Transverse colon (tissue), 4 donors: Measurements from ENCODE around the gene OFD1. TPM values are rescaled to one million over a fixed set of nuclear protein-coding genes. Genes with fewer than 3 reads are reported as not detected.

Source experiments
- DNase-seq: peaks from one replicate; pipeline ENCODE4 v3.0.0-alpha.2; 2019
- H3K27ac ChIP-seq, 4 donors: fragments of 200-600 bp; sonication (generic); 2 replicates each; pipeline ENCODE4 v1.5.1; 2016 to 2018; ENCODE audit warnings: inconsistent platforms in 4 of 4
- H3K27me3 ChIP-seq: fragments of 200-600 bp; sonication (generic); 2 replicates; pipeline ENCODE4 v1.5.1; 2017; ENCODE audit warnings: inconsistent platforms
- H3K36me3 ChIP-seq, 4 donors: fragments of 200-600 bp; sonication (generic); 2 replicates each; pipeline ENCODE4 v1.5.1; 2017 to 2019; ENCODE audit warnings: inconsistent platforms in 4 of 4
- H3K4me1 ChIP-seq, 4 donors: fragments of 200-600 bp; sonication (generic); 2 replicates each; pipeline ENCODE4 v1.5.1; 2017 to 2020; ENCODE audit warnings: inconsistent platforms in 4 of 4
- H3K4me3 ChIP-seq, 4 donors: fragments of 200-600 bp; sonication (generic); 1 replicate in 1 of 4; 2 replicates in 3 of 4; pipeline versions ENCODE4 v1.5.1 to v1.6.1; 2017 to 2019; ENCODE audit warnings: inconsistent platforms in 4 of 4
- H3K9me3 ChIP-seq, 2 donors: fragments of 200-600 bp; sonication (generic); 2 replicates each; pipeline ENCODE4 v1.5.1; 2017 to 2019; ENCODE audit warnings: inconsistent platforms in 2 of 2
- EP300 ChIP-seq: sonication (generic); formaldehyde crosslinking; IDR thresholded peaks from one replicate; pipeline ENCODE4 v1.6.1; 2017; ENCODE audit warnings: antibody characterized with exemption, low read depth
- POLR2A ChIP-seq: fragments of 450-650 bp; IDR thresholded peaks from one replicate; pipeline ENCODE4 v1.6.1; 2016; ENCODE audit warnings: antibody characterized with exemption, mild to moderate bottlenecking, moderate library complexity
- POLR2AphosphoS5 ChIP-seq, 3 donors: sonication (generic); formaldehyde crosslinking; IDR thresholded peaks; one replicate each; pipeline ENCODE4 v1.6.1; 2016; ENCODE audit warnings: antibody characterized with exemption in 3 of 3
- whole genome bisulfite sequencing, 2 donors: methylation state at CpG; one replicate each; pipeline ENCODE4 v1.1.5; 2018; ENCODE audit warnings: low coverage in 1 of 2; 5-methylcytosine and 5-hydroxymethylcytosine counted together
- in situ Hi-C, 4 donors: fragments of 200-750 bp; cut with MboI; loops; one replicate each; pipeline versions ENCODE4 v1.15.0 to v1.15.1; 2017; ENCODE audit warnings: low sequenced_read_pairs in 3 of 4, low pct_ligation_motif_present in 1 of 4, low pct_unique_long_range_greater_than_20kb in 1 of 4
- intact Hi-C: fragments of 100-400 bp; cut with DNase I; formaldehyde crosslinking; loops from one replicate; pipeline ENCODE4 v1.15.1; 2023; ENCODE audit warnings: low total_unique reads
- total RNA-seq, 4 donors: library from RNA; depleted of rRNA; stranded (reverse); fragments of >200 nt; gene quantifications; one replicate each; pipeline ENCODE4 v1.1.0, GENCODE V29; 2016
- TF ChIP-seq, protein P1 (sequence below), 5 experiments: fragments of 200-600 bp in 3 of 5; fragments of 450-650 bp in 2 of 5; sonication (generic) in 3 of 5; IDR thresholded peaks; 1 replicate in 2 of 5; 2 replicates in 3 of 5; pipeline ENCODE4 v1.5.1; 2016 to 2017; ENCODE audit warnings: antibody characterized with exemption in 5 of 5, inconsistent platforms in 3 of 5, mild to moderate bottlenecking in 2 of 5, moderate library complexity in 1 of 5

The OFD1 gene
- total RNA-seq, 4 donors from 2014 or later = 27.2 to 184 (median 62.8) TPM

DNA sequence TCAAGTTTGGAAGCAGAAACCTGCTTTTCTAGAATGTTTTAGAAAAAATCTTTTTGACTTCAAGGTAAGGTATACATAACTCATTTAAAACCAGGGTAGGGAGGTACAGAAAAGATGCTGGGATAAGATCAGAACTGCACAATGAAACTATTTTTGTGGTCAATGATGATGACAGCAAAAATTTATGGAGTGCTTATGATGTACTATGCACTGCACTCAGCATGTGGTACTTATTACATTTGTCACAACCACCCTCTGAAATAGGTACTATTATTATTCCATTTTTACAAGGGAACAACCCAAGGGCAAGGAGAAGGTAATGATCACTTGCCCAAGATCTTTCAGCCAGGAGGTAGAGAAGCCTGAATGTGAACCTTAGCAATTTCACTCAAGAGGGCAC lies 74.3 kb downstream of the OFD1 start:
- intact Hi-C loops = no loop called here
- H3K9me3 ChIP-seq = no peaks in the 10 kb centered on the region
- no peak for TF ChIP-seq POLR2AphosphoS5 (IDR thresholded peaks at IDR 0.05)
- TF ChIP-seq, protein P1, sequence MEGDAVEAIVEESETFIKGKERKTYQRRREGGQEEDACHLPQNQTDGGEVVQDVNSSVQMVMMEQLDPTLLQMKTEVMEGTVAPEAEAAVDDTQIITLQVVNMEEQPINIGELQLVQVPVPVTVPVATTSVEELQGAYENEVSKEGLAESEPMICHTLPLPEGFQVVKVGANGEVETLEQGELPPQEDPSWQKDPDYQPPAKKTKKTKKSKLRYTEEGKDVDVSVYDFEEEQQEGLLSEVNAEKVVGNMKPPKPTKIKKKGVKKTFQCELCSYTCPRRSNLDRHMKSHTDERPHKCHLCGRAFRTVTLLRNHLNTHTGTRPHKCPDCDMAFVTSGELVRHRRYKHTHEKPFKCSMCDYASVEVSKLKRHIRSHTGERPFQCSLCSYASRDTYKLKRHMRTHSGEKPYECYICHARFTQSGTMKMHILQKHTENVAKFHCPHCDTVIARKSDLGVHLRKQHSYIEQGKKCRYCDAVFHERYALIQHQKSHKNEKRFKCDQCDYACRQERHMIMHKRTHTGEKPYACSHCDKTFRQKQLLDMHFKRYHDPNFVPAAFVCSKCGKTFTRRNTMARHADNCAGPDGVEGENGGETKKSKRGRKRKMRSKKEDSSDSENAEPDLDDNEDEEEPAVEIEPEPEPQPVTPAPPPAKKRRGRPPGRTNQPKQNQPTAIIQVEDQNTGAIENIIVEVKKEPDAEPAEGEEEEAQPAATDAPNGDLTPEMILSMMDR (IDR thresholded peaks at IDR 0.05) = no peak
- no peak for TF ChIP-seq POLR2A
- TF ChIP-seq EP300 = no peak

DNA sequence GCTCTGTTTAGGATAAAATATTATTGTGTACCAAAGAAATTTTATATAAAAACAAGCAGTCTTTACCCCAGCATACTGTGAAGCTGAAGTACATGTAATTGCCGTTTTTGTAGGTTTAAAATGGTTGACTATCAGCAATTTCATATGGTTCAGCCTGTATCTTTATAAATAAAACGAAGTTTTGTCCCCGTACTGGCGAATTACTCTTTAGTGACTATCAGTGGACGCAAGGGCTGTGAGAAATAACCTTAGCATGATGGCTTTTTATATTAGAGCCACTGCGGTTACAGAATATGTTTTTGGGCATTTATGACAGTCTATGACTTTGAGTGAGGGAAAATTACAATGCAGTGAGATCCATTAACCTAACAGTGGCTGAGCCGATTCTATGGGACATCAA lies 81.1 kb downstream of the OFD1 start:
- in situ Hi-C loops (no loop called here), intact Hi-C loops (no loop called here)
- Histone ChIP-seq H3K9me3 (no peaks in the 10 kb centered on the region), H3K4me3 (no peak overlapping the region), H3K4me1 (no peaks in the 10 kb centered on the region), H3K36me3 (no peaks in the 10 kb centered on the region), H3K27me3 (no peaks in the 10 kb centered on the region), H3K27ac (no peak overlapping the region)
- DNase-seq = no peak
- TF ChIP-seq POLR2AphosphoS5 (IDR thresholded peaks at IDR 0.05) = no peak
- TF ChIP-seq POLR2A = no peak
- no peak for TF ChIP-seq EP300
- TF ChIP-seq, protein P1 (IDR thresholded peaks at IDR 0.05) = no peak
- 74 to 91% methylated on average over 5 to 7 of the region's 7 CpGs for WGBS, 2 donors

More for the DNA sequence above, 74.3 kb downstream of the OFD1 start:
- DNase-seq = no peak
- no peak overlapping the region for H3K4me3 ChIP-seq
- in situ Hi-C loops = no loop called here
- no peaks in the 10 kb centered on the region for H3K4me1 ChIP-seq
- H3K36me3 ChIP-seq = no peaks in the 10 kb centered on the region
- no peak overlapping the region for H3K27ac ChIP-seq
- H3K27me3 ChIP-seq = no peaks in the 10 kb centered on the region

DNA sequence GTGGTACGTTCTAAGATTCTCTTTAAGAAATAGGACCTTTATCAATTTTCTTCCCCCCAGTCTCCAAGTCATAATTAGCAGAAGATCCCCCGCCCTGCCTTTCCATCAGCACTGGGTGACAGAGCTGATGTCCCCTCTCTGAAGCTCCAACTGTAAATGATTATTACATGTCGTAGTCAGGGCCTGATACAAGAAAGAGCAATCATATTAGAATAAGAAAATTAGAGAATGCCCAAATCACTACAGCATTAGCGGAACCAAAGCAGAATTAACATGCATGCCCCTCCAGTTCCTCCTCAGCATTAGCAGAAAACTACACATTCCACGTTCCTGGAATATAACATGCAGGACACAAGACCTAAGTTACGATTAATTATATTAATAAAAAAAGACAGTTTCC lies 81.6 kb downstream of the OFD1 start:
- 83 to 86% methylated on average over 2 to 6 of the region's 6 CpGs for WGBS, 2 donors
- in situ Hi-C loops (no loop called here), intact Hi-C loops (no loop called here)
- H3K4me1 ChIP-seq = no peaks in the 10 kb centered on the region
- no peak overlapping the region for H3K4me3 ChIP-seq
- H3K9me3 ChIP-seq = no peaks in the 10 kb centered on the region
- H3K36me3 ChIP-seq = no peaks in the 10 kb centered on the region
- no peaks in the 10 kb centered on the region for H3K27me3 ChIP-seq
- TF ChIP-seq, protein P1 (IDR thresholded peaks at IDR 0.05) = no peak
- TF ChIP-seq POLR2A (no peak), POLR2AphosphoS5 (IDR thresholded peaks at IDR 0.05) (no peak), EP300 (no peak)
- DNase-seq = no peak
- no peak overlapping the region for H3K27ac ChIP-seq

DNA sequence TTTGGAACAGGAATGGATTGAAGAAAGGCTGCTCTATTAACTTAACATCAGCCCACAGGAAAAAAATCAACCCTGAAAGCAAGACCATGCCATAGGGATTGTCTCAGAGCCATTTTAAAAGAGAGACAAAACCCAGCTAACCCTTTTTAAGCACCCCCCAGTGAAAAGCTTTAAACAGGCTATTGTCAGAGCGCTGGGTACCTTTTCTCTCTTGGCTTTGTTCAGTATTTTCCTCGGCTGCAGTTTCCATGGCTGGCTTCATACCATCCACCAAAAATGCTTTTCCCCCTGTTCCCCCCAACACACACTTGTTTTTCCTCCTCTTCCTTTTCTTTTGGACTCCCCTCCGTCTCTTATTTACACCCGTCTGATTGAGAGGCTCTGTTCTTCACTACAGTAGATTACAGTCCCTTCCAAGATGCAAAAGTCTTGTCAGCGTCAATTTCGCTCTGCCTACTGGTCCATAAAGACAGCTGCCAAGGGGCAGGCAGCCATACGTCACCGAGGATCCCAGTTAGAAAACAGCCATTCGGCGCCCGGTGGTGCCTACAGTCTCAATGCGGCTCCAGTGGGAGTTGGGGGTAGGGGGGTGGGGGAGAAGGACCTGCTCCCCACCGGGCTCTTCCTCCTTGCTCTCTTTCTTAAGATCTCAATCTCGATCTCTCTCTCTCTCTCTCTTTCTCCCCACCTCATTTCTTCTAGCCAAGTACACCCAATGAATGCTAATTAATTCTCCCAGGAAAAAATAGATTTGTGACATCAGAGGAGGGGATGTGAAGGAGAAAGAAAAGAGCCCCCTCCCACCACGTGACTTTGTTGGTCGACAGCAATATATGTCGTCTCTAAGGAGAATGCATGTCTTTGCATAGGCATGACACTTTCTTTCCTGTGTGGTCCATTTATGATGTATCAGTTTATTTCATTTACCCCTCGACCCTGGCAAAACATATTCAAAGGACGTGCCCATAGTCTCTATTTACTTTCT lies 82.4 kb downstream of the OFD1 start, which contains the start of gene GPM6B:
Gene GPM6B, minus strand, starts transcription at position 451 of the 985 bp plus-strand sequence. Its CDS starts 189 bp downstream, at position 262.
- Histone ChIP-seq H3K4me1 (no peaks in the 10 kb centered on the region), H3K9me3 (no peaks in the 10 kb centered on the region), H3K27ac (no peak within 1 kb of the TSS), H3K36me3 (no peaks in the 10 kb centered on the region), H3K27me3 (no peaks in the 10 kb centered on the region), H3K4me3 (no peak within 1 kb of the TSS)
- in situ Hi-C loops (no loop called here), intact Hi-C loops (no loop called here)
- TF ChIP-seq EP300 (no peak), POLR2AphosphoS5 (IDR thresholded peaks at IDR 0.05) (no peak), POLR2A (no peak)
- TF ChIP-seq, protein P1 (IDR thresholded peaks at IDR 0.05) = no peak
- no peak for DNase-seq
- 40 to 43% methylated on average over 5 to 19 of the region's 19 CpGs for WGBS, 2 donors

Other genes starting within 250 kb of the OFD1 start
- not detected for gene EGFL6, start 165.1 kb upstream of the OFD1 start, total RNA-seq
- gene TCEANC, start 81.6 kb upstream of the OFD1 start, total RNA-seq = 1 to 10 TPM in 3 of 4 donors, under 1 TPM in 1; 0.20 to 9.1 (median 3.7) TPM
- 10 to 100 TPM in 2 of 4 donors, 1 to 10 TPM in 2; 4.8 to 34.7 (median 17.0) TPM for gene RAB9A, start 45.6 kb upstream of the OFD1 start, total RNA-seq
- gene TRAPPC2, start 128 bp upstream of the OFD1 start, total RNA-seq = 10 to 100 TPM; 14.2 to 25.9 (median 15.1) TPM
- gene GPM6B, start 82.3 kb downstream of the OFD1 start, total RNA-seq = 1 to 10 TPM; 1.5 to 7.6 (median 5.0) TPM